IMR-90 (cell line): ENCODE measurements around the gene SLC37A1. TPM values are rescaled to one million over a fixed set of nuclear protein-coding genes. Genes with fewer than 3 reads are reported as not detected.

ENCODE experiments used
- ATAC-seq: fragments of 200-7000 bp; cut with Tn5 transposase; 2 replicates; pipeline ENCODE4 v1.9.1; 2020; ENCODE audit warnings: low read depth, mild to moderate bottlenecking, moderate library complexity
- BruUV-seq: library from RNA; stranded (reverse); fragments of 400-500 nt; replicated peaks from 2 replicates; lab custom pipeline; 2021; lab: Mats Ljungman, UMichigan
- CTCF ChIA-PET: fragments of 300-600 bp; formaldehyde crosslinking; extraction: SDS; loops from one replicate; lab custom pipeline; 2021; ENCODE audit warnings: antibody characterized with exemption; lab: Yijun Ruan, JAX
- POLR2A ChIA-PET: fragments of 300-600 bp; sonication (Branson Sonifier 250); formaldehyde crosslinking; loops from one replicate; lab custom pipeline; 2022; ENCODE audit warnings: antibody characterized with exemption; ENCODE audit not compliant: unreplicated experiment; lab: Charles Lee
- DNase-seq: peaks from one replicate; pipeline ENCODE4 v3.0.0; 2013
- H2AFZ ChIP-seq: replicated peaks from 2 replicates; pipeline ENCODE3; 2013; ENCODE audit warnings: low read length, mild to moderate bottlenecking; ENCODE audit not compliant: poor library complexity
- H2AK5ac ChIP-seq: 2 replicates; pipeline ENCODE4 v1.6.1; 2013; ENCODE audit warnings: low read depth, low read length, inconsistent platforms
- H2AK9ac ChIP-seq: replicated peaks from 2 replicates; pipeline ENCODE3; 2013; ENCODE audit warnings: mild to moderate bottlenecking, low read depth, low read length, moderate library complexity; ENCODE audit not compliant: poor library complexity
- H2BK120ac ChIP-seq: 2 replicates; pipeline ENCODE4 v1.6.1; 2013; ENCODE audit warnings: low read depth, low read length, inconsistent platforms
- H2BK15ac ChIP-seq: 3 replicates; pipeline ENCODE4 v1.6.1; 2013; ENCODE audit warnings: low read depth, low read length, inconsistent platforms
- H2BK20ac ChIP-seq: 2 replicates; pipeline ENCODE4 v1.6.1; 2013; ENCODE audit warnings: low read depth, mild to moderate bottlenecking, inconsistent platforms, low read length, moderate library complexity
- H2BK5ac ChIP-seq: 2 replicates; pipeline ENCODE4 v1.6.1; 2013; ENCODE audit warnings: mild to moderate bottlenecking, low read depth, low read length, inconsistent platforms; ENCODE audit not compliant: poor library complexity, severe bottlenecking
- H3K14ac ChIP-seq: replicated peaks from 2 replicates; pipeline ENCODE4 v1.6.1; 2013; ENCODE audit warnings: low read depth, low read length, inconsistent platforms
- H3K18ac ChIP-seq: 2 replicates; pipeline ENCODE4 v1.6.1; 2013; ENCODE audit warnings: low read depth, low read length, control low read depth
- H3K23ac ChIP-seq: 2 replicates; pipeline ENCODE4 v1.6.1; 2013; ENCODE audit warnings: low read depth, low read length, inconsistent platforms
- H3K27ac ChIP-seq: 2 replicates; pipeline ENCODE4 v1.5.1; 2013; ENCODE audit warnings: mild to moderate bottlenecking, control low read depth, low read length; ENCODE audit not compliant: insufficient read depth
- H3K27me3 ChIP-seq: 2 replicates; pipeline ENCODE4 v1.6.1; 2013; ENCODE audit warnings: low read length; ENCODE audit not compliant: control insufficient read depth, insufficient read depth
- H3K36me3 ChIP-seq: 2 replicates; pipeline ENCODE4 v1.6.1; 2013; ENCODE audit warnings: low read length, mixed read lengths; ENCODE audit not compliant: control insufficient read depth, insufficient read depth
- H3K4ac ChIP-seq: 2 replicates; pipeline ENCODE4 v1.6.1; 2013; ENCODE audit warnings: low read depth, low read length, inconsistent platforms
- H3K4me1 ChIP-seq: 2 replicates; pipeline ENCODE4 v1.6.1; 2013; ENCODE audit warnings: low read length, mixed read lengths; ENCODE audit not compliant: control insufficient read depth, insufficient read depth
- H3K4me2 ChIP-seq: 2 replicates; pipeline ENCODE4 v1.6.1; 2013; ENCODE audit warnings: low read depth, mild to moderate bottlenecking, control low read depth, low read length, moderate library complexity
- H3K4me3 ChIP-seq: 2 replicates; pipeline ENCODE4 v1.5.1; 2013; ENCODE audit warnings: low read depth, mild to moderate bottlenecking, control low read depth, low read length, moderate library complexity; ENCODE audit not compliant: insufficient read depth
- H3K56ac ChIP-seq: 2 replicates; pipeline ENCODE4 v1.6.1; 2013; ENCODE audit warnings: low read length, inconsistent platforms; ENCODE audit not compliant: insufficient read depth; ENCODE audit errors: extremely low read depth
- H3K79me1 ChIP-seq, 2 experiments: 2 replicates each; pipeline ENCODE4 v1.6.1; 2013; ENCODE audit warnings: low read length in 2 of 2, inconsistent platforms in 1 of 2, low read depth in 1 of 2
- H3K9ac ChIP-seq: 2 replicates; pipeline ENCODE4 v1.6.1; 2013; ENCODE audit warnings: low read depth, low read length, control low read depth
- H3K9me1 ChIP-seq: 2 replicates; pipeline ENCODE4 v1.6.1; 2013; ENCODE audit warnings: low read length, inconsistent platforms; ENCODE audit not compliant: insufficient read depth
- H3K9me3 ChIP-seq: 2 replicates; pipeline ENCODE4 v1.6.1; 2013; ENCODE audit warnings: low read length; ENCODE audit not compliant: control insufficient read depth, insufficient read depth
- H4K20me1 ChIP-seq: 2 replicates; pipeline ENCODE4 v1.6.1; 2013; ENCODE audit warnings: low read length, inconsistent platforms; ENCODE audit not compliant: insufficient read depth
- H4K5ac ChIP-seq: 2 replicates; pipeline ENCODE4 v1.6.1; 2013; ENCODE audit warnings: mild to moderate bottlenecking, low read depth, low read length, control low read depth
- H4K8ac ChIP-seq, 2 experiments: 2 replicates each; pipeline ENCODE4 v1.6.1; 2013; ENCODE audit warnings: low read depth in 2 of 2, low read length in 2 of 2, control low read depth in 1 of 2, inconsistent platforms in 1 of 2
- H4K91ac ChIP-seq: 2 replicates; pipeline ENCODE4 v1.6.1; 2013; ENCODE audit warnings: low read depth, low read length, inconsistent platforms; ENCODE audit not compliant: insufficient read depth
- POLR2A ChIP-seq: IDR thresholded peaks from 2 replicates; pipeline ENCODE4 v1.6.1; 2012; ENCODE audit warnings: mild to moderate bottlenecking, low read depth, low read length
- RAD21 ChIP-seq: IDR thresholded peaks from 2 replicates; pipeline ENCODE4 v1.6.1; 2012; ENCODE audit warnings: low read length, improper control_type of control experiment
- RFX5 ChIP-seq: IDR thresholded peaks from 2 replicates; pipeline ENCODE4 v1.8.0; 2012; ENCODE audit warnings: low read depth, mild to moderate bottlenecking, low read length, moderate library complexity
- WGBS, 2 experiments: methylation state at CpG; one replicate each; pipeline versions ENCODE4 v1.1.5 to v1.1.7; 2013; ENCODE audit warnings: missing lambda C conversion rate in 2 of 2; ENCODE audit not compliant: insufficient read length in 1 of 2; ENCODE audit errors: extremely low coverage in 2 of 2; 5-methylcytosine and 5-hydroxymethylcytosine counted together
- dilution Hi-C: fragments of 300-500 bp; cut with HindIII; formaldehyde crosslinking; loops from one replicate; pipeline ENCODE4 v1.14.3; 2018; ENCODE audit warnings: low sequenced_read_pairs; ENCODE audit not compliant: unreplicated experiment
- in situ Hi-C: fragments of 300-500 bp; cut with MboI; formaldehyde crosslinking; loops from 3 replicates; pipeline ENCODE4 v1.14.3; 2019; ENCODE audit warnings: low sequenced_read_pairs, inconsistent platforms, mixed read lengths
- intact Hi-C: fragments of 100-400 bp; cut with micrococcal nuclease; formaldehyde crosslinking; loops from 2 replicates; pipeline ENCODE4 v1.10.0; 2022
- polyA plus RNA-seq, 3 experiments: library from polyadenylated mRNA; depleted of rRNA; stranded (reverse); fragments of >200 nt; gene quantifications; 2 replicates each; pipeline ENCODE4 v1.2.3, GENCODE V29; 2012; ENCODE audit warnings: low replicate concordance in 1 of 3
- total RNA-seq: library from RNA; depleted of rRNA; stranded (reverse); fragments of >200 nt; gene quantifications from 2 replicates; pipeline ENCODE4 v1.2.3, GENCODE V29; 2012

The SLC37A1 gene
- total and polyA plus RNA-seq, 2 of the 4 experiments (the other 2 are of a cell fraction), result 0.36 to 0.48 TPM

DNA sequence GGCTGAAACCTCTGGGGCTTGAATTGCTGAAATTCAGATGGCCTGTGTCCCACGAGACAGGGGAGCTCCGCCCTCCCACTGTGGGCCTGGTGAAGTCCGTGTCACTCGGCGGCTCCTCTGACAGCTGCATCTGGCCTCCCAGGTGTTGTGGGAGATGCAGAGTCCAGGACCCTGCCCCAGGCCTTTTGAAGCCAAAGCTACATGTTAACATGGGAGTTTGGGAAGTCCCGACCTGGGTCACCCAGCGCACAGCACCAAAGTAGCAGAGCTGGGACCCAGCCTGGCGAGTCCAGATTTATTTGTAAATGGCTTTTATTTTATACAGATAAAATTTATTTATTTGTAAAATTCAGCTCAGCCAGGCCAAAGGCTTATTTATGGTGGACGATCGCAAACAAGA lies 28.9 kb downstream of the SLC37A1 start:
- DNase-seq (no peak), ATAC-seq (no peak)
- no peak overlapping the region for H2BK20ac ChIP-seq
- no peaks in the 10 kb centered on the region for H3K9me1 ChIP-seq
- H2AK5ac ChIP-seq, result no peak overlapping the region
- H3K9me3 ChIP-seq, result no peaks in the 10 kb centered on the region
- H3K79me1 ChIP-seq, result no peaks in the 10 kb centered on the region
- in situ Hi-C loops (no loop called here), intact Hi-C loops (no loop called here), dilution Hi-C loops (no loop called here)
- H3K27ac ChIP-seq, result no peak overlapping the region
- H3K4me1 ChIP-seq, result no peaks in the 10 kb centered on the region
- no peak overlapping the region for H2AFZ ChIP-seq
- no peak overlapping the region for H3K23ac ChIP-seq
- H4K8ac ChIP-seq, result no peak overlapping the region
- no peak overlapping the region for H3K4me2 ChIP-seq
- H3K4me3 ChIP-seq, result no peak overlapping the region
- no peak overlapping the region for H4K5ac ChIP-seq
- H2BK120ac ChIP-seq, result no peak overlapping the region
- no peak overlapping the region for H3K4ac ChIP-seq
- no peak overlapping the region for H3K9ac ChIP-seq
- ChIA-PET POLR2A (no interaction called here), CTCF (no interaction called here)
- no peaks in the 10 kb centered on the region for H3K36me3 ChIP-seq
- no peak overlapping the region for H2AK9ac ChIP-seq
- no peak overlapping the region for H4K91ac ChIP-seq
- TF ChIP-seq RFX5 (no peak), POLR2A (no peak), RAD21 (no peak)
- H2BK5ac ChIP-seq, result no peak overlapping the region
- no peaks in the 10 kb centered on the region for H4K20me1 ChIP-seq
- no peak overlapping the region for H2BK15ac ChIP-seq
- H3K18ac ChIP-seq, result no peak overlapping the region
- no peak overlapping the region for H3K14ac ChIP-seq
- H3K27me3 ChIP-seq, result peaks cover 10% of the 10 kb centered on the region; the same call in 1 of the 2 replicates
- no peak overlapping the region for H3K56ac ChIP-seq
- no CpG with 5 or more reads among the region's 10 CpGs for WGBS, 2 experiments
- BruUV-seq, result no TSS peak
